HepG2 (cell line): ENCODE data around the gene SP9. TPM values are rescaled to one million over a fixed set of nuclear protein-coding genes. Genes with fewer than 3 reads are reported as not detected.
A peak's percentile ranks its signal among the peaks of the same experiment; 100 is the strongest.

Experiments
- CREBL2 ChIP-seq: sonication (generic); formaldehyde crosslinking; IDR thresholded peaks from 2 replicates; pipeline ENCODE4 v1.8.1; 2023; ENCODE audit warnings: missing genetic modification reagents, mild to moderate bottlenecking, borderline replicate concordance
- FOXK1 ChIP-seq: sonication (generic); formaldehyde crosslinking; IDR thresholded peaks from 2 replicates; pipeline ENCODE4 v1.4.0; 2020; ENCODE audit warnings: low read depth, missing genetic modification reagents, borderline replicate concordance
- FOXK2 ChIP-seq: fragments of 450-650 bp; IDR thresholded peaks from 2 replicates; pipeline ENCODE4 v1.6.1; 2016
- FOXO4 ChIP-seq: sonication (generic); formaldehyde crosslinking; conservative IDR thresholded peaks from 2 replicates; pipeline ENCODE4 v1.8.1; 2023; ENCODE audit warnings: missing genetic modification reagents
- HDAC2 ChIP-seq: sonication (generic); formaldehyde crosslinking; IDR thresholded peaks from 2 replicates; pipeline ENCODE4 v1.4.0; 2020; ENCODE audit warnings: missing genetic modification reagents
- HNRNPH1 ChIP-seq: fragments of 200-400 bp; formaldehyde crosslinking; optimal IDR thresholded peaks from 2 replicates; pipeline ENCODE3; 2017; ENCODE audit warnings: mild to moderate bottlenecking, low read depth, low read length
- KAT2B ChIP-seq: fragments of 150-350 bp; IDR thresholded peaks from 2 replicates; pipeline ENCODE4 v1.6.1; 2014; ENCODE audit warnings: low read depth, low read length, borderline replicate concordance
- MLX ChIP-seq: IDR thresholded peaks from 2 replicates; pipeline ENCODE4 v1.6.1; 2016
- NR1H2 ChIP-seq: sonication (generic); formaldehyde crosslinking; IDR thresholded peaks from 2 replicates; pipeline ENCODE4 v1.8.1; 2022; ENCODE audit warnings: low read depth, missing genetic modification reagents, borderline replicate concordance
- NRL ChIP-seq: sonication (generic); formaldehyde crosslinking; IDR thresholded peaks from 2 replicates; pipeline ENCODE4 v1.5.0; 2020; ENCODE audit warnings: missing genetic modification reagents, mild to moderate bottlenecking, moderate library complexity, borderline replicate concordance
- PRDM4 ChIP-seq: sonication (generic); formaldehyde crosslinking; IDR thresholded peaks from 2 replicates; pipeline ENCODE4 v1.9.0; 2021; ENCODE audit warnings: missing genetic modification reagents, borderline replicate concordance
- RBM39 ChIP-seq: fragments of 200-400 bp; formaldehyde crosslinking; IDR thresholded peaks from one replicate; pipeline ENCODE4 v1.6.1; 2018; ENCODE audit warnings: antibody characterized with exemption, mild to moderate bottlenecking, low read depth, low read length; ENCODE audit not compliant: poor library complexity, severe bottlenecking
- RFXANK ChIP-seq: IDR thresholded peaks from 2 replicates; pipeline ENCODE4 v1.6.1; 2016
- RNF2 ChIP-seq: fragments of 450-650 bp; conservative IDR thresholded peaks from 2 replicates; pipeline ENCODE4 v1.6.1; 2016; ENCODE audit warnings: low read depth
- SAFB2 ChIP-seq: sonication (generic); formaldehyde crosslinking; IDR thresholded peaks from 2 replicates; pipeline ENCODE4 v1.5.1; 2020; ENCODE audit warnings: missing genetic modification reagents, low read depth, mild to moderate bottlenecking, borderline replicate concordance
- SP140L ChIP-seq: sonication (generic); formaldehyde crosslinking; IDR thresholded peaks from 2 replicates; pipeline ENCODE4 v1.4.0; 2020; ENCODE audit warnings: missing genetic modification reagents, borderline replicate concordance
- ZBTB8A ChIP-seq: sonication (generic); formaldehyde crosslinking; IDR thresholded peaks from 2 replicates; pipeline ENCODE4 v1.4.0; 2020; ENCODE audit warnings: mild to moderate bottlenecking, low read depth, missing genetic modification reagents, borderline replicate concordance
- ZNF230 ChIP-seq: sonication (generic); formaldehyde crosslinking; IDR thresholded peaks from 2 replicates; pipeline ENCODE4 v1.4.0; 2020; ENCODE audit warnings: mild to moderate bottlenecking, missing genetic modification reagents
- ZNF235 ChIP-seq: sonication (generic); formaldehyde crosslinking; IDR thresholded peaks from 2 replicates; pipeline ENCODE4 v1.8.1; 2023; ENCODE audit warnings: mild to moderate bottlenecking, missing genetic modification reagents, borderline replicate concordance
- ZNF556 ChIP-seq: sonication (generic); formaldehyde crosslinking; IDR thresholded peaks from 2 replicates; pipeline ENCODE4 v1.4.0; 2020; ENCODE audit warnings: mild to moderate bottlenecking, missing genetic modification reagents, borderline replicate concordance
- ZNF570 ChIP-seq: sonication (generic); formaldehyde crosslinking; IDR thresholded peaks from 2 replicates; pipeline ENCODE4 v1.4.0; 2020; ENCODE audit warnings: mild to moderate bottlenecking, missing genetic modification reagents, borderline replicate concordance
- ZNF574 ChIP-seq: sonication (generic); formaldehyde crosslinking; IDR thresholded peaks from 2 replicates; pipeline ENCODE4 v1.4.0; 2020; ENCODE audit warnings: missing genetic modification reagents
- ZNF703 ChIP-seq: sonication (generic); formaldehyde crosslinking; IDR thresholded peaks from 2 replicates; pipeline ENCODE4 v1.5.1; 2020; ENCODE audit warnings: missing genetic modification reagents, mild to moderate bottlenecking, moderate library complexity, borderline replicate concordance
- ZZZ3 ChIP-seq: sonication (generic); formaldehyde crosslinking; IDR thresholded peaks from 2 replicates; pipeline ENCODE4 v1.4.0; 2020; ENCODE audit warnings: missing genetic modification reagents, mild to moderate bottlenecking, borderline replicate concordance
- polyA plus RNA-seq, 8 experiments: library from polyadenylated mRNA; depleted of rRNA in 3 of 8; stranded (reverse) in 7 of 8; unstranded in 1 of 8; fragments of >200 nt; fragmentation: Illumina TruSeq in 4 of 8; extraction: Trizol in 4 of 8; gene quantifications; 2 replicates each; pipeline versions ENCODE4 v1.2.1 to v1.2.3, GENCODE V29; 2011 to 2016; ENCODE audit warnings: low read depth in 4 of 8, missing spikeins in 1 of 8, mixed read lengths in 1 of 8; ENCODE audit not compliant: insufficient read depth in 1 of 8
- total RNA-seq, 5 experiments: library from RNA; depleted of rRNA; stranded (reverse); fragments of >200 nt; fragmentation: Illumina TruSeq; extraction: Trizol; gene quantifications; 2 replicates each; pipeline ENCODE4 v1.2.3, GENCODE V29; 2016; ENCODE audit warnings: low read depth in 1 of 5

SP9 gene
- total and polyA plus RNA-seq, 2 of the 13 experiments (the other 11 are each of a cell fraction or from before 2014, with no cell fraction given), result not detected

GRCh38 chr2:174334781-174335251 lies at the start of gene SP9 (continued):
- TF ChIP-seq FOXO4 (CRISPR knock-in tag), result no peak
- TF ChIP-seq FOXK2, result no peak
- TF ChIP-seq RFXANK, result no peak
- TF ChIP-seq RNF2, result no peak; the same call in none of the 2 replicates
- no peak for TF ChIP-seq ZNF556 (CRISPR knock-in tag)
- no peak for TF ChIP-seq KAT2B
- TF ChIP-seq ZNF574 (CRISPR knock-in tag), result peak; percentile 36; the same call in 1 of the 2 replicates
- no peak for TF ChIP-seq ZBTB8A (CRISPR knock-in tag)
- TF ChIP-seq NR1H2 (CRISPR knock-in tag), result no peak
- TF ChIP-seq ZNF230 (CRISPR knock-in tag), result no peak
- no peak for TF ChIP-seq CREBL2 (CRISPR knock-in tag)
- no peak for TF ChIP-seq PRDM4 (CRISPR knock-in tag)
- no peak for TF ChIP-seq SAFB2 (CRISPR knock-in tag)
- TF ChIP-seq RBM39, result no peak
- TF ChIP-seq ZZZ3, result no peak
- no peak for TF ChIP-seq ZNF570 (CRISPR knock-in tag)
- no peak for TF ChIP-seq FOXK1 (CRISPR knock-in tag)
- no peak for TF ChIP-seq MLX (CRISPR knock-in tag)
- TF ChIP-seq ZNF235 (CRISPR knock-in tag), result no peak
- 0 out of 2 replicates have a peak, but pooled peaks have one; percentile 69 for TF ChIP-seq NRL
- no peak for TF ChIP-seq HNRNPH1
- TF ChIP-seq HDAC2, result no peak
- no peak for TF ChIP-seq SP140L
- TF ChIP-seq ZNF703 (CRISPR knock-in tag), result no peak
